Measurements from ENCODE around the gene UNC5C. TPM values are rescaled to one million over a fixed set of nuclear protein-coding genes. Genes with fewer than 3 reads are reported as not detected.

UNC5C gene
- total RNA-seq, 3 donors from 2014 or later: 6.2 to 20.9 (median 6.2) TPM

DNA sequence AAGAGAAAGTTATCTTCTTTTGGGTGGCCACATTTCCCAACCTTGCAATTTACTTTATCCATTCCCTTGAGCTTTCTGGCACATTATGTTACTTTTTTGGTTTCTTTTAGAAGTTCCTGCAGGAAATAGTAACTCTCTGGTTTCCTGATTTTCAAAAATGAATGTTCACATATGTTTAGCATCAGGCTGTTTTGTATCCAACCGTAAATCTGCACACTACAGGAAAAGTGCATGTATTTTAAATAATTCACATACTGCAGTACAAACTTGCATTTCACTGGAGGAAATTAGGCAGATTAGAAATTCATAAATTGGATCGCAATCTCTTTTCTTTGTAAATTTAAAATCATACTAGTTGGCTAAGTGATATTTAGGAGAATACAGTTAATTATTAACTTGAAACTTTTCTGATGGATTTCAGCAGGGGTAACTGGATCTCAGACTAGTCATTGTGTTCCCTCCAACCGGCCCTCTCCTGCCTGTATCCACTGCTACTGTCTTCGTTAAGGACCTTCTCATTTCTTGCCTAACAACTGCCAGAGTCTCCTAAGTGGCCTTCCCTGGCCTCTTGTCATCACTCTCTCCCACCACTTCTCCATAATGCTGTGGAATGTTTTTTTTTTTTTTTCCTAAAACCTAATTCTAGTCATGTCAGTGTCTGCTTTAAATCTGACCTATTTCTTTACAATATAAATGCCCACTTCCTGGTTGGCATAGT, 137.2 kb downstream of the UNC5C start:
- Histone ChIP-seq H3K27me3 (no peaks in the 10 kb centered on the region), H3K27ac (no peak overlapping the region), H3K4me1 (no peaks in the 10 kb centered on the region), H3K9me3 (no peaks in the 10 kb centered on the region), H3K36me3 (no peaks in the 10 kb centered on the region), H3K4me3 (no peak overlapping the region)
- no peak for TF ChIP-seq POLR2AphosphoS5 (IDR thresholded peaks at IDR 0.05)
- no peak for TF ChIP-seq POLR2A (IDR thresholded peaks at IDR 0.05)
- TF ChIP-seq, protein P1, sequence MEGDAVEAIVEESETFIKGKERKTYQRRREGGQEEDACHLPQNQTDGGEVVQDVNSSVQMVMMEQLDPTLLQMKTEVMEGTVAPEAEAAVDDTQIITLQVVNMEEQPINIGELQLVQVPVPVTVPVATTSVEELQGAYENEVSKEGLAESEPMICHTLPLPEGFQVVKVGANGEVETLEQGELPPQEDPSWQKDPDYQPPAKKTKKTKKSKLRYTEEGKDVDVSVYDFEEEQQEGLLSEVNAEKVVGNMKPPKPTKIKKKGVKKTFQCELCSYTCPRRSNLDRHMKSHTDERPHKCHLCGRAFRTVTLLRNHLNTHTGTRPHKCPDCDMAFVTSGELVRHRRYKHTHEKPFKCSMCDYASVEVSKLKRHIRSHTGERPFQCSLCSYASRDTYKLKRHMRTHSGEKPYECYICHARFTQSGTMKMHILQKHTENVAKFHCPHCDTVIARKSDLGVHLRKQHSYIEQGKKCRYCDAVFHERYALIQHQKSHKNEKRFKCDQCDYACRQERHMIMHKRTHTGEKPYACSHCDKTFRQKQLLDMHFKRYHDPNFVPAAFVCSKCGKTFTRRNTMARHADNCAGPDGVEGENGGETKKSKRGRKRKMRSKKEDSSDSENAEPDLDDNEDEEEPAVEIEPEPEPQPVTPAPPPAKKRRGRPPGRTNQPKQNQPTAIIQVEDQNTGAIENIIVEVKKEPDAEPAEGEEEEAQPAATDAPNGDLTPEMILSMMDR (IDR thresholded peaks at IDR 0.05): no peak
- intact Hi-C loops (cut with DNase I; ENCODE audit: low total_unique reads): no loop called here
- DNase-seq (ENCODE audit: low spot score in 2 of 2): no peak

DNA sequence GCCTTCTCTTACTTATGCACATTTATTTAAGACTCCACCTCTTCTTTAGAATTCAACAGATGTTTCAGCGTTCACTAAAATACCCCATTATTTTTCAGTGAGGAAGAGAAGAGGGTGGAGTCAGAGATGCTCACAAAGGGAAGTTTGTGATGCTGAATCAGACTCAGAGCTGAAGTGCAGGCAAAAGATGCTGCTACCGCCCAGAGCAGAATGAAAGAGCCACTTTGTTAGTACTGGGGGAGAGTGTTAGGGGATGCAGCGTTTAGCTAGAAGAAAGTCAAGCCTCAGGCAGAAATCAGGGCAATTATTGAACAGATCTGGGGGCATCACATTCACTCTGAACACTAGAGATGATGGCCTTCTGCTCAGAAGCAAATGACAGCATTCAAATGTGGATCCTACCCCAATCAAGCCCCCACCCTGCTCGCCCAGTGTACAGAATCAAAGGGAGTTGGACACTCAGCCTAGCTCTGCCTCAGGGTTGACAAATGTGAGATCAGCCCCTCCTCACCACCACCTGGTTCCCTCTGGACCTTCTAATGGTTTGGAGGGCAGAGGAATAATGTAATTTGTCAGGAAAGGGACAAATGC, 138.3 kb downstream of the UNC5C start:
- intact Hi-C loops (cut with DNase I; ENCODE audit: low total_unique reads): no loop called here
- no peak for DNase-seq (ENCODE audit: low spot score in 2 of 2)
- H3K27me3 ChIP-seq: no peaks in the 10 kb centered on the region
- H3K27ac ChIP-seq: no peak overlapping the region
- H3K4me3 ChIP-seq: no peak overlapping the region
- no peak for TF ChIP-seq POLR2AphosphoS5 (IDR thresholded peaks at IDR 0.05)
- H3K9me3 ChIP-seq: no peaks in the 10 kb centered on the region
- H3K36me3 ChIP-seq: no peaks in the 10 kb centered on the region
- H3K4me1 ChIP-seq: no peaks in the 10 kb centered on the region

DNA sequence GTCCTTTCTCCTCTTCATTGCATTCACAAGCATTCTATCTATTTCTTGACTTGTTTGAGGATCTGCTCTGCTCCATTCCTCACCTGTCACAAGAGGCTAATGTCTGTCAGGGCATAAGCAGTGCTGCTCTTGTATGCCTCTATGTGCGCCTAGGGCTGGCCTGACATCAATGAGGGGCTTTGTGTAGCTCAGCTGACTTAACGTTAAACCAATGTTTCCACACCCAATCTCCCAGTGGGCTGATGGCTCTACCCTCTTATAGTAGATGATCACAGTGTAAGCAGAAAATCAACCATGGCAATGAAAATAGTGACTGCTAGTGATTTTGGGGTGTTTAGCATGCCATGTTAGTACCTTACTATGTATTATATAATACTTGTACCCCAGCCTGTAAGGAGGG, 139.0 kb downstream of the UNC5C start:
- no peak for DNase-seq (ENCODE audit: low spot score in 2 of 2)
- H3K36me3 ChIP-seq: no peaks in the 10 kb centered on the region
- no peaks in the 10 kb centered on the region for H3K27me3 ChIP-seq
- H3K27ac ChIP-seq: no peak overlapping the region
- TF ChIP-seq, protein P1 (IDR thresholded peaks at IDR 0.05): no peak
- TF ChIP-seq POLR2A (IDR thresholded peaks at IDR 0.05): no peak
- TF ChIP-seq POLR2AphosphoS5 (IDR thresholded peaks at IDR 0.05): no peak
- intact Hi-C loops (cut with DNase I; ENCODE audit: low total_unique reads): no loop called here
- H3K9me3 ChIP-seq: no peaks in the 10 kb centered on the region
- no peak overlapping the region for H3K4me3 ChIP-seq
- no peaks in the 10 kb centered on the region for H3K4me1 ChIP-seq

DNA sequence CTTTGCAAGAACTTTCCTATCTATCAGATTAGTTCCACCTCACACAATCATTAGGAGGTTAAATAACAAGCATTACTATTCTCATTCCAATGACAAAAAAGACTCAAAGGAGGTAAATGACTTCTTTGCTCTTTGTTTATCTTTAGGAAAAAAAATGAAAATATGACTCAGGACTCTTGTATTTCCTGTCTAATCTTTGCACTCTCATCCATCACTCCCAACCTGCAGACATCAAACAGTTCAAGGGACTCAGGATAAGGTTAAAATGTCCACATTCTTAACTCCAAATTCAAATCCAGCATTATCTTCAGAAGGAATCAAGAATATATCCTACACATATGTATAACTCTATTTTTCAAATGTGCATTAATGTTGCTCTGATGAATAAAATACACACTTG, 139.6 kb downstream of the UNC5C start:
- H3K27ac ChIP-seq: no peak overlapping the region
- no peaks in the 10 kb centered on the region for H3K4me1 ChIP-seq
- H3K36me3 ChIP-seq: no peaks in the 10 kb centered on the region
- no peaks in the 10 kb centered on the region for H3K27me3 ChIP-seq
- TF ChIP-seq, protein P1 (IDR thresholded peaks at IDR 0.05): no peak
- no peak for TF ChIP-seq POLR2AphosphoS5 (IDR thresholded peaks at IDR 0.05)
- TF ChIP-seq POLR2A (IDR thresholded peaks at IDR 0.05): no peak
- H3K4me3 ChIP-seq: no peak overlapping the region
- H3K9me3 ChIP-seq: no peaks in the 10 kb centered on the region
- DNase-seq (ENCODE audit: low spot score in 2 of 2): no peak
- intact Hi-C loops (cut with DNase I; ENCODE audit: low total_unique reads): no loop called here

DNA sequence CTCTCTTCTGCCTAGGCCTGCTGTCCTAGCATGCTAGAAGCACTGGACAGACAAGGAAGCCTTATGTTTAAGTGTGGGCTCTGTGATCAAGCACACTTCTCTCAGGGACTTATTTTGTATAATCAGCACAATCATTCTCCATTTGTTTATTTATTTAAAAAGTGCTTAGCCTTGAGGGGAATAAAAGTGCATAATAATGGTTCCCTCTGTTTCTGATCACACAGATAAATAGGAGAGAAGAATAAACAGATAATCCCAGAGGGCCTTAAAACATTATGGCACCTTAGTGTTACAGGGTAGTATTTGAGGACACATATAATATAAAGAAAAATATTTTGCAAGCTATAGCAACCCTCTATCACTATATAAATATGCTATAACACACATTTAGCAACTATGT, 146.5 kb downstream of the UNC5C start:
- TF ChIP-seq, protein P1 (IDR thresholded peaks at IDR 0.05): no peak
- TF ChIP-seq POLR2AphosphoS5 (IDR thresholded peaks at IDR 0.05) (no peak), POLR2A (IDR thresholded peaks at IDR 0.05) (no peak)
- Histone ChIP-seq H3K27me3 (no peaks in the 10 kb centered on the region), H3K36me3 (no peaks in the 10 kb centered on the region), H3K4me3 (no peak overlapping the region), H3K9me3 (no peaks in the 10 kb centered on the region), H3K27ac (no peak overlapping the region), H3K4me1 (no peaks in the 10 kb centered on the region)
- intact Hi-C loops (cut with DNase I; ENCODE audit: low total_unique reads): no loop called here
- no peak for DNase-seq (ENCODE audit: low spot score in 2 of 2)

Data from breast epithelium (tissue), 4 donors.